Epithelial cell of proximal tubule (primary cell): Measurements from ENCODE around the gene CTNND2. TPM values are rescaled to one million over a fixed set of nuclear protein-coding genes. Genes with fewer than 3 reads are reported as not detected.

Experiments used
- DNase-seq: peaks from one replicate; pipeline ENCODE4 v3.0.0-alpha.2; 2011; ENCODE audit warnings: low read depth
- H3K4me3 ChIP-seq: 2 replicates; pipeline ENCODE4 v1.5.1; 2011; ENCODE audit warnings: low read depth, mild to moderate bottlenecking, low read length
- CTCF ChIP-seq: conservative IDR thresholded peaks from 2 replicates; pipeline ENCODE4 v1.5.1; 2012; ENCODE audit warnings: low read depth, mild to moderate bottlenecking, low read length
- total RNA-seq: library from RNA; depleted of rRNA; stranded (reverse); fragments of >200 nt; gene quantifications from 2 replicates; pipeline ENCODE4 v1.2.3, GENCODE V29; 2015

Gene CTNND2
- total RNA-seq, 1 donor from 2014 or later = 0.12 TPM

GRCh38 chr5:11052871-11053270, 851.4 kb downstream of the CTNND2 start:
- H3K4me3 ChIP-seq = no peak overlapping the region
- no peak for DNase-seq
- no peak for TF ChIP-seq CTCF

DNA sequence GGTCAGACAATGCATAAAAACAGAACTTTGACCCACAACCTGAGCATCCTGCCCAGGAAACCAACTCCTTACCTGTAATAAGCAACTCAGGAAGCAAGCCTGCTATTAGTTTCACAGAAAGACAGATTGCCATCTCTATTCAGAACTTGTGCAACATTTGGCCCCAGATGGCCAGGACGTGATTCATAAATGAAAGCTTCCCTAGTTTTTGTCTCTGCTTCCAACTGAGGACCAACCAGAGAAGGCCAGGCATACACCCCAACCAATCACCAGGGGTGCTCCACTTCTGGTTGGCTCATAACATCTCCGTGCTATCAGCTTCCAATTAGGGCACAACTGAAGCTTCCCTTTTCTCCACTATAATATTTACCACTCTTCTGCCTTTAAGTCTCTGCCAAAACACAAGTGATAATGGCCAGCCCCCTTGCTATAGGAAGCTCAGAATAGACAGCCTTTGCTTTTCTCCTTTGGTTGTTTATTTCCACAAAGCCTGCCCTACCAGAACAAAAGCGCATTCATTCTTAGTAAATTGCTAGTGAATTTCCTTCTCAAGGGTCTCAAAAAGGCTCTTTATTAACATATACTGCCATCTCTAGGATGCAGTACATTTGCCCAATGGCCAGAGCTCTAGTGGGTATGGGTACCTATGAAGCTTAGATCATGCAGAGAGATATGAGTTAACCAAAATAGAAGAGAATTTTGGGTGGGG, 853.5 kb downstream of the CTNND2 start:
- no peak for TF ChIP-seq CTCF
- H3K4me3 ChIP-seq = no peak overlapping the region
- no peak for DNase-seq

GRCh38 chr5:11048760-11049159, 855.5 kb downstream of the CTNND2 start:
- TF ChIP-seq CTCF = peak; percentile 74
- H3K4me3 ChIP-seq = no peak overlapping the region
- DNase-seq = no peak

DNA sequence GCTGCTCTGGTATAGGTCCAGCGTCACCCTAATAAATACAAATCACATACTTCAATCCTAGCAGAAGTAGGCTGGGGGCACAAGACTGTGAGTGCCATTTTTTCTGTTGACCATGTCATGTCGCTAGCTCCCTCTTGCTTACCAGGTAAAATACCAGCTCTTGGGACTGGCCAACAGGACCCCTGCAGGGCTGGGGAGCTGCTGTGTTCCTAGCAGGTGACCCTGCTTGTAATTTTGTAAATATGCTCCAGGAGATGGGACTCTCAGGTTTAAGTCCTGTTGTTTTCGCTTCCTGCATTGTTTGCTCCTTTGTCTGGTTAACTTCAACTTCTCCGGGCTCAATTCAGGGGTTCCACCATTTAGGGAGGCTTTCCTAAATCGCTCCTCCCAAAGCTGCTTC, 856.6 kb downstream of the CTNND2 start:
- H3K4me3 ChIP-seq = no peak overlapping the region
- no peak for TF ChIP-seq CTCF
- no peak for DNase-seq

DNA sequence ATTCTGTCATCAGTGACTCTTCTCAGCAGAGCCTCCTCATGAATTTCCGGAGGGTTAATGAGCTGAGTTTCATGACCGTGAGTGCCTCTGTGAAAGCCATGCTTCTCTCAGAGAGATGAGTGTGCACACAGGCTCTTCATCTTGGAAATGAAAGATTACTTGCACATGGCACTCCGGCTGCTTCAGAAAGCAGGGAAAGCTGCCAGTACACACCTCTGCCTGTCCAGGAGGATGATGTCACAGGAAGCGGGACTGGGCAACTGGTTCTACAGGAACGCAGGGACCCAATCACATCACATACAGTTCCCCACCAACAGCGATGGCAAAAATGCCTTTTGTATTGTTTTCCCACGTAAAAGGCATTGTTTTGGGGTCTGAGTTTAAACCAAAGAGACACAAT, 857.2 kb downstream of the CTNND2 start:
- H3K4me3 ChIP-seq = no peak overlapping the region
- no peak for TF ChIP-seq CTCF
- no peak for DNase-seq

DNA sequence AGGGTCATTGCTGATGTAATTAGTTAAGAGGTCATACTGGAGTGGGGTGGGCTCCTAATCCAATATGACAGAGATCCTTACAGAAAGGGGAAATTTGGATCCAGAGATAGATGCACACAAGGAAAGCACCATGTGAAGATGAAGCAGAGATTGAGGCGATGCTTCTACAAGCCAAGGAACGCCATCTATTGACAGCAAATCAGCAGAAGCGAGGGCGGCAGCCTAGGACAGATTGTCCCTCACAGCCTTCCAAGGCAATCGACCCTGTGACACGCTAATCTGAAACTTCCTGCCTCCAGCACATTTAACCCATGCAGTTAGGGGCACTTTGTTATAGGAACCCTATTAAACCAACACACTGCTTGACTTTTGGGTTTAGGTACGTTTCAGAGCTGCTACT, 858.1 kb downstream of the CTNND2 start:
- no peak overlapping the region for H3K4me3 ChIP-seq
- DNase-seq = no peak
- TF ChIP-seq CTCF = no peak

DNA sequence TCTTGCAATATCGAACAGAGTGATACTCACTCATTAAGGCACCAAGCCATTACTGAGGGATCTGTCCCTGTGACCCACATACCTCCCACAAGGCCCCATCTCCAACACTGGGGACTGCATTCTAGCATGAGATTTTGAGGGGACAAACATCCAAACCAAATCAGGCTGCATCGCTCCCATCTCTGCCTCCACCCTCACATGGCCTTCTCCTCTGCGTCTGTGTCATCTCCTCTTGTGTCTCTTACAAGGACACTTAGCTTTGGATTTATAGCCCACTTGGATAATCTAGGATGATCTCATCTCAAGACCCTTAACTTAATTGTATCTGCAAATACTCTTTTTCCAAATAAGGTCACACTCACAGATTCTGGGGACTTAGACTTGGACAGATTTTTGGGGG, 858.8 kb downstream of the CTNND2 start:
- DNase-seq = no peak
- H3K4me3 ChIP-seq = no peak overlapping the region
- no peak for TF ChIP-seq CTCF
